HCT116 (cell line): Measurements from ENCODE around the gene MLC1. TPM values are rescaled to one million over a fixed set of nuclear protein-coding genes. Genes with fewer than 3 reads are reported as not detected.
"Not testable (repeated sequence)": the region's sequence is repeated elsewhere in the genome, so short reads cannot be mapped to it uniquely, and the experiment has no call there.

Experiments used
- ATAC-seq: fragments of 200-7000 bp; cut with Tn5 transposase; 2 replicates; pipeline ENCODE4 v1.9.1; 2020; ENCODE audit warnings: mild to moderate bottlenecking, moderate library complexity
- BruUV-seq: library from RNA; stranded (reverse); fragments of 400-500 nt; replicated peaks from 2 replicates; lab custom pipeline; 2021; lab: Mats Ljungman, UMichigan
- CTCF ChIA-PET: fragments of 300-600 bp; sonication (Branson Sonifier 250); formaldehyde crosslinking; loops from one replicate; lab custom pipeline; 2021; ENCODE audit warnings: antibody characterized with exemption; lab: Charles Lee
- POLR2A ChIA-PET: fragments of 300-600, 350-600 bp; sonication (Branson Sonifier 250); formaldehyde crosslinking; loops from one replicate; lab custom pipeline; 2021; ENCODE audit warnings: antibody characterized with exemption; lab: Charles Lee
- RAD21 ChIA-PET, 2 experiments: fragments of 300-600 bp; sonication (Branson Sonifier 250); formaldehyde crosslinking; loops; one replicate each; lab custom pipeline; 2023; ENCODE audit warnings: low total read pairs in 2 of 2; ENCODE audit not compliant: uncharacterized antibody in 2 of 2, unreplicated experiment in 2 of 2, low non-redundant PET in 1 of 2; lab: Charles Lee
- DNase-seq: peaks from one replicate; pipeline ENCODE4 v3.0.0-alpha.2; 2010; ENCODE audit warnings: low read depth, low spot score
- H2AFZ ChIP-seq: fragments of 200-600 bp; shearing (Covaris generic), sonication (generic); 2 replicates; pipeline ENCODE4 v1.6.1; 2017; ENCODE audit warnings: low read depth, mixed run types, mixed read lengths, antibody characterized with exemption, low read length; ENCODE audit not compliant: poor library complexity, severe bottlenecking
- H3K27ac ChIP-seq: 2 replicates; pipeline ENCODE4 v1.5.1; 2012; ENCODE audit warnings: low read depth, low read length
- H3K27me3 ChIP-seq: fragments of 200-600 bp; sonication (generic); 2 replicates; pipeline ENCODE4 v1.6.1; 2016; ENCODE audit warnings: mixed run types, low read length, mixed read lengths; ENCODE audit not compliant: insufficient read depth
- H3K36me3 ChIP-seq, 2 experiments: fragments of 200-500 bp in 1 of 2; fragments of 200-600 bp in 1 of 2; sonication (Bioruptor generic) in 1 of 2; sonication (generic) in 1 of 2; 2 replicates each; pipeline versions ENCODE4 v1.5.1 to v1.6.1; 2014 to 2016; ENCODE audit warnings: low read length in 2 of 2, inconsistent platforms in 1 of 2, mixed read lengths in 1 of 2, mixed run types in 1 of 2; ENCODE audit not compliant: insufficient read depth in 2 of 2, control insufficient read depth in 1 of 2
- H3K4me1 ChIP-seq, 2 experiments: fragments of 200-600 bp in 1 of 2; sonication (generic) in 1 of 2; 2 replicates each; pipeline versions ENCODE4 v1.5.1 to v1.6.1; 2012 to 2017; ENCODE audit warnings: low read length in 2 of 2, inconsistent platforms in 1 of 2, mild to moderate bottlenecking in 1 of 2, mixed read lengths in 1 of 2, mixed run types in 1 of 2, moderate library complexity in 1 of 2; ENCODE audit not compliant: insufficient read depth in 2 of 2, control insufficient read depth in 1 of 2
- H3K4me2 ChIP-seq: fragments of 200-600 bp; sonication (generic); 2 replicates; pipeline ENCODE4 v1.6.1; 2017; ENCODE audit warnings: mixed run types, low read length, mixed read lengths
- H3K4me3 ChIP-seq, 2 experiments: fragments of 200-600 bp in 1 of 2; sonication (generic) in 1 of 2; replicated peaks in 1 of 2; 2 replicates each; pipeline ENCODE4 v1.5.1; 2011 to 2016; ENCODE audit warnings: low read length in 2 of 2, control low read depth in 1 of 2, low read depth in 1 of 2, mild to moderate bottlenecking in 1 of 2, mixed read lengths in 1 of 2, mixed run types in 1 of 2
- H3K79me2 ChIP-seq: fragments of 200-600 bp; sonication (generic); 2 replicates; pipeline ENCODE4 v1.6.1; 2017; ENCODE audit warnings: mild to moderate bottlenecking, mixed run types, low read length, moderate library complexity, mixed read lengths; ENCODE audit not compliant: insufficient read depth
- H3K9ac ChIP-seq: fragments of 200-600 bp; sonication (generic); 2 replicates; pipeline ENCODE4 v1.6.1; 2016; ENCODE audit warnings: low read length, mixed read lengths
- H3K9me2 ChIP-seq: fragments of 200-600 bp; sonication (generic), shearing (Covaris generic); 2 replicates; pipeline ENCODE4 v1.6.1; 2017; ENCODE audit warnings: mixed run types, mild to moderate bottlenecking, moderate library complexity; ENCODE audit not compliant: insufficient read depth
- H3K9me3 ChIP-seq, 2 experiments: fragments of 200-500 bp in 1 of 2; fragments of 200-600 bp in 1 of 2; sonication (Bioruptor generic) in 1 of 2; sonication (generic) in 1 of 2; 2 replicates each; pipeline ENCODE4 v1.6.1; 2014 to 2017; ENCODE audit warnings: low read length in 2 of 2, mixed read lengths in 2 of 2, inconsistent platforms in 1 of 2, low read depth in 1 of 2, mild to moderate bottlenecking in 1 of 2, mixed run types in 1 of 2, moderate library complexity in 1 of 2; ENCODE audit not compliant: control insufficient read depth in 1 of 2, insufficient read depth in 1 of 2
- H4K20me1 ChIP-seq: fragments of 200-600 bp; sonication (generic), shearing (Covaris generic); 2 replicates; pipeline ENCODE4 v1.6.1; 2017; ENCODE audit warnings: mixed run types, mild to moderate bottlenecking, moderate library complexity; ENCODE audit not compliant: insufficient read depth
- CEBPB ChIP-seq: IDR thresholded peaks from 2 replicates; pipeline ENCODE4 v1.6.1; 2012; ENCODE audit warnings: low read depth
- ELF1 ChIP-seq: IDR thresholded peaks from 2 replicates; pipeline ENCODE4 v1.6.1; 2012; ENCODE audit warnings: low read depth, borderline replicate concordance
- SIN3A ChIP-seq: IDR thresholded peaks from 2 replicates; pipeline ENCODE4 v1.6.1; 2012; ENCODE audit warnings: low read depth
- SP1 ChIP-seq: IDR thresholded peaks from 2 replicates; pipeline ENCODE4 v1.6.1; 2012; ENCODE audit warnings: low read depth
- SRF ChIP-seq: IDR thresholded peaks from 2 replicates; pipeline ENCODE4 v1.6.1; 2012; ENCODE audit warnings: low read depth
- intact Hi-C: fragments of 100-400 bp; cut with micrococcal nuclease; formaldehyde crosslinking; loops from 2 replicates; pipeline ENCODE4 v1.10.0; 2022
- total RNA-seq: library from RNA; stranded (reverse); gene quantifications from one replicate; pipeline ENCODE4 v1.2.1, GENCODE V29; 2021; ENCODE audit not compliant: unreplicated experiment
- TF ChIP-seq, protein P1 (sequence below): IDR thresholded peaks from 2 replicates; pipeline ENCODE4 v1.6.1; 2012
- TF ChIP-seq, protein P2 (sequence below): IDR thresholded peaks from 2 replicates; pipeline ENCODE4 v1.6.1; 2011; ENCODE audit warnings: mild to moderate bottlenecking, low read length, moderate library complexity; ENCODE audit not compliant: insufficient replicate concordance; ENCODE audit errors: extremely low read depth

Gene MLC1
- total RNA-seq, 1 experiment from 2014 or later: not detected

DNA sequence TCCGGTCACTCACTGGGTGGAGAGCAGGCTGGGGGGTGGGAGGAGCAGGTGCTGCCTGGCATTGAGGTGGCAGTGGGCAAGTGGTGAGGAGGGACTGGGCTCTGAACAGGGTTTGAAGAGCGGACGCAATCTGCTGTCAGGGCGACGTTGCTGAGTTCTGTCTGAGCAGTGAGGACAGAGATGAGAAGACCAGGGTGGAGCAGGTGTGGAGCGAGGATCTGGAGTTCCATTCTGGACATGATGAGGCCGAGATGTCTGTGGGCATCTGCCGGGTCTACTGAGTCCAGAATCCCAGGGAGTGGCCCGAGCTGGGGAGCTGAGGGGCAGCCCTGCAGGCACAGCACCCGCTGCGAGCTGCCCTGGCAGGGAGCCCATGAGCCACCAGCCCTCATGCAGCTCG is 2.4 kb upstream of the MLC1 start:
- Histone ChIP-seq H3K9me2 (no peaks in the 10 kb centered on the region), H4K20me1 (no peaks in the 10 kb centered on the region), H3K4me3 (no peak overlapping the region), H3K9me3 (peaks cover 0 to 3% of the 10 kb centered on the region in 2 experiments; a peak in 1 of 4 replicates), H3K27me3 (no peaks in the 10 kb centered on the region), H3K4me1 (peaks cover 0 to 10% of the 10 kb centered on the region in 2 experiments; a peak in 3 of 4 replicates), H3K79me2 (no peaks in the 10 kb centered on the region), H3K27ac (no peak overlapping the region), H2AFZ (no peak overlapping the region), H3K4me2 (no peak overlapping the region), H3K9ac (no peak overlapping the region), H3K36me3 (no peaks in the 10 kb centered on the region)
- no peak for ATAC-seq
- no TSS peak for BruUV-seq
- intact Hi-C loops: no loop called here
- ChIA-PET POLR2A (no interaction called here), RAD21 (no interaction called here), CTCF (no interaction called here)
- TF ChIP-seq, protein P1, sequence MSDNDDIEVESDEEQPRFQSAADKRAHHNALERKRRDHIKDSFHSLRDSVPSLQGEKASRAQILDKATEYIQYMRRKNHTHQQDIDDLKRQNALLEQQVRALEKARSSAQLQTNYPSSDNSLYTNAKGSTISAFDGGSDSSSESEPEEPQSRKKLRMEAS: no peak
- TF ChIP-seq SIN3A (no peak), SRF (no peak), CEBPB (no peak), SP1 (no peak), ELF1 (no peak)
- TF ChIP-seq, protein P2, sequence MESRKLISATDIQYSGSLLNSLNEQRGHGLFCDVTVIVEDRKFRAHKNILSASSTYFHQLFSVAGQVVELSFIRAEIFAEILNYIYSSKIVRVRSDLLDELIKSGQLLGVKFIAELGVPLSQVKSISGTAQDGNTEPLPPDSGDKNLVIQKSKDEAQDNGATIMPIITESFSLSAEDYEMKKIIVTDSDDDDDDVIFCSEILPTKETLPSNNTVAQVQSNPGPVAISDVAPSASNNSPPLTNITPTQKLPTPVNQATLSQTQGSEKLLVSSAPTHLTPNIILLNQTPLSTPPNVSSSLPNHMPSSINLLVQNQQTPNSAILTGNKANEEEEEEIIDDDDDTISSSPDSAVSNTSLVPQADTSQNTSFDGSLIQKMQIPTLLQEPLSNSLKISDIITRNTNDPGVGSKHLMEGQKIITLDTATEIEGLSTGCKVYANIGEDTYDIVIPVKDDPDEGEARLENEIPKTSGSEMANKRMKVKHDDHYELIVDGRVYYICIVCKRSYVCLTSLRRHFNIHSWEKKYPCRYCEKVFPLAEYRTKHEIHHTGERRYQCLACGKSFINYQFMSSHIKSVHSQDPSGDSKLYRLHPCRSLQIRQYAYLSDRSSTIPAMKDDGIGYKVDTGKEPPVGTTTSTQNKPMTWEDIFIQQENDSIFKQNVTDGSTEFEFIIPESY: no peak
- no peak for DNase-seq

DNA sequence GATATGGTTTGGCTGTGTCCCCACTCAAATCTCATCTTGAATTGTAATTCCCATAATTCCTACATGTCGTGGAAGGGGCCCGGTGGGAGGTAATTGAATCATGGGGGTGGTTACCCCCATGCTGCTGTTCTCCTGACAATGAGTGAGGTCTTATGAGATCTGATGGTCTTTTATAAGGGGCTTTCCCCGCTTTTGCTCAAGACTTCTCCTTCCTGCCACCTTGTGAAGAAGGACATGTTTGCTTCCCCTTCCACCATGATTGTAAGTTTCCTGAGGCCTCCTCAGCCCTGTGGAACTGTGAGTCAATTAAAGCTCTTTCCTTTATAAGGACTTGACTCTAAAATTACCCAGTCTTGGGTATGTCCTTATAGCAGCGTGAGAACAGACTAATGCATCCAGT is 1.7 kb upstream of the MLC1 start:
- H3K27ac ChIP-seq, H3K9me3 ChIP-seq, DNase-seq, H3K4me3 ChIP-seq, H3K9me2 ChIP-seq, POLR2A ChIA-PET, H3K79me2 ChIP-seq, intact Hi-C loops, H3K36me3 ChIP-seq, CTCF ChIA-PET, RAD21 ChIA-PET, H3K9ac ChIP-seq, H4K20me1 ChIP-seq, H3K4me2 ChIP-seq, BruUV-seq, ATAC-seq, H3K27me3 ChIP-seq, H2AFZ ChIP-seq: not testable (repeated sequence)
- H3K4me1 ChIP-seq: peaks cover 0 to 10% of the 10 kb centered on the region in 2 experiments; a peak in 3 of 4 replicates
